GM19035 (cell line): ENCODE data around the gene CHKB.
A peak's percentile ranks its signal among the peaks of the same experiment; 100 is the strongest.
"Not testable (repeated sequence)": the region's sequence is repeated elsewhere in the genome, so short reads cannot be mapped to it uniquely, and the experiment has no call there.

ENCODE experiments used
- ATAC-seq: cut with Tn5 transposase; IDR thresholded peaks from one replicate; pipeline ENCODE4 v1.9.1; 2021; ENCODE audit not compliant: unreplicated experiment

The CHKB gene, protein sequence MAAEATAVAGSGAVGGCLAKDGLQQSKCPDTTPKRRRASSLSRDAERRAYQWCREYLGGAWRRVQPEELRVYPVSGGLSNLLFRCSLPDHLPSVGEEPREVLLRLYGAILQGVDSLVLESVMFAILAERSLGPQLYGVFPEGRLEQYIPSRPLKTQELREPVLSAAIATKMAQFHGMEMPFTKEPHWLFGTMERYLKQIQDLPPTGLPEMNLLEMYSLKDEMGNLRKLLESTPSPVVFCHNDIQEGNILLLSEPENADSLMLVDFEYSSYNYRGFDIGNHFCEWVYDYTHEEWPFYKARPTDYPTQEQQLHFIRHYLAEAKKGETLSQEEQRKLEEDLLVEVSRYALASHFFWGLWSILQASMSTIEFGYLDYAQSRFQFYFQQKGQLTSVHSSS

DNA sequence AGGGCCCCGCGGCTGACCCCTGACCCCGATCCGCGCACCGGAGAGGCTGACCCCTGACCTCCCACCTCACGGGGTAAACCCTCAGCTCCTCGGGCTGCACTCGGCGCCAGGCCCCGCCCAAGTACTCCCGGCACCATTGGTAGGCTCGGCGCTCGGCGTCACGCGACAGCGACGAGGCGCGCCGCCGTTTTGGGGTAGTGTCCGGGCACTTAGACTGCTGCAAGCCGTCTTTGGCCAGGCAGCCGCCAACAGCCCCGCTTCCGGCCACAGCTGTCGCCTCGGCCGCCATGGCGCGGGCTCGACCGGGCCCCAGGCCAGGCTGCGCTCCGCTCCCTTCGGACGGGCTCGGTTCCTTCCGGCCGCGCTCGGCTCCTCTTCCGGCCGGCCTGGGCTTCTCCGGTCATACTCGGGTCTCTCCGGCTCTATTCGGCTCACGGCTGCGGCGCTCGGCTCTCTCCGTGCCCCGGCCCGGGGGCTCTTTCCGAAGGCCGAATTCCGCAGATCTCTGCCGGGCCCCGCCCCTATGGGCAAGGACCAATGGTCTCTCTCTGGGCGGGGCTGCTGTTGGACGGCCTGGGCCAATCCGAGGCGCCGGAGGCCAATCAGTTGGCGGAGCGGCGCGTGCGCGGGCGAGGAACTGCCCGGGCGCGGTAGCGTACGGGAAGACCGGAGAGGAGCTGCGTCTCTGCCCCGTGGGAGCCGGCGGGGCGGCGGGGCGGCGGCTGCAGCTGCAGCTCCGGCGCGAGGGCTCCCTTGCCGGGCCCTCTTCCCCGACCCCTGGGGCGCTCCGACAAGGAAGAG lies at the start of gene CHKB:
TSS of gene CHKB (minus strand) at position 357 of the 801 bp plus-strand sequence. CDS start at position 289, 68 bp downstream.
- ATAC-seq = peak; percentile 90

DNA sequence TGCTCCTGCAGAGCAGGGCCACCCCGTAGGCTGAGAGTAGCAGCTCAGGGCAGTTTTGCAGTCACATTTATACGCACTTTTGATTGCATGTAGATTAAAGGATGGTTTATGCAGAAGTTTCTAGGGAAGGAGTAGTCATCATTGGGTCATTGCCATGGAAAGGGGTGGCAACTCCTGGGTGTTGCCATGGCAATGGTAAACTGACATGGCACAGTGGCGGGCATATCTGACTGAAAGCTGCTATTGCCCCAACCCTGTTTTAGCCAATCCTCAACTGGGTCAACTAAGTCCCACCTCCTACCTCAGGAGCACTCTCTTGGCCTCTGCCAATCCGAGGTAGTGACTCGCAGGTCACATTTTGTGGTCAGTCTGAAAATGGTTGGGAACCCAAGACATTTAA lies 47.7 kb upstream of the CHKB start:
- no peak for ATAC-seq

- no peak for ATAC-seq
These were observed 46.0 kb upstream of the CHKB start for GRCh38 chr22:50628543-50629134.

- ATAC-seq = peak; percentile 70
These were observed 45.2 kb upstream of the CHKB start, which contains the start of gene ARSA for GRCh38 chr22:50627642-50628542. Gene ARSA, minus strand, starts transcription at chr22:50628152. Its CDS starts 373 bp downstream, at chr22:50627779.

DNA sequence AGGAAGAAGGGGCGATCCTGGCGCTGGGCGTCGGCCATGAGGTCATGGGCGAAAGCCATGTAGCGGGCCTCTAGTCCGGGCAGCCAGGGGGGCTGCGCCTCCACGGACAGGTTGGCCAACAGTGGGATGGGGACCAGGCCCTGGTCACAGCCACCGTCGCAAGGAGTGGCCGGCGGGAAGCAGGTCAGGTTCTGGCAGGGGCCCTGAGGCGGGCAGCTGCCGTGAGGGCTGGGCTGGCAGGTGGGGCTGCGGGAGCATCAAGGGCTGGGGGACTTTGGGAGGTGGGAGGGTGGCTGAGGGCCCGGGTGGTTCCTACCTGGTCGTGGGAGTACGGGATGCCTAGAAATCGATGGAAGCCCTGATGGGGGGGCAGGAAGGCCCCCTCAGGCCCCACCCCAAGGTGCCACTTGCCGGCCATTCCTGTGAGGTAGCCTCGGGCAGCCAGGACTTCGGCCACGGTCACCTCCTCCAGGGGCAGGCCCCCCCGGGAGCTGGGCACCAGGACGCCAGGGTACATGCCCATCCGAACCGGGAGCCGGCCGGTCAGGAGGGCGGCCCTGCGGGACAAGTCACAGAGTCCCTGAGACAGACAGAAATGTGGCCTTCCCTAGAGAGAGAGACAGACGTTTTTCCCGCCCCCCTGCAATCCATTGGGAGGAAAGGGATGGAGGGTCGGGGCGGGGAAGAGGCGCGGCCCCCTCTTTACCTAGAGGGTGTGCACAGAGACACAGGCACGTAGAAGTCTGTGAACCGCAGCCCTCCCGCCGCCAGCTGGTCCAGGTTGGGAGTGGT lies 44.4 kb upstream of the CHKB start:
- ATAC-seq = no peak

DNA sequence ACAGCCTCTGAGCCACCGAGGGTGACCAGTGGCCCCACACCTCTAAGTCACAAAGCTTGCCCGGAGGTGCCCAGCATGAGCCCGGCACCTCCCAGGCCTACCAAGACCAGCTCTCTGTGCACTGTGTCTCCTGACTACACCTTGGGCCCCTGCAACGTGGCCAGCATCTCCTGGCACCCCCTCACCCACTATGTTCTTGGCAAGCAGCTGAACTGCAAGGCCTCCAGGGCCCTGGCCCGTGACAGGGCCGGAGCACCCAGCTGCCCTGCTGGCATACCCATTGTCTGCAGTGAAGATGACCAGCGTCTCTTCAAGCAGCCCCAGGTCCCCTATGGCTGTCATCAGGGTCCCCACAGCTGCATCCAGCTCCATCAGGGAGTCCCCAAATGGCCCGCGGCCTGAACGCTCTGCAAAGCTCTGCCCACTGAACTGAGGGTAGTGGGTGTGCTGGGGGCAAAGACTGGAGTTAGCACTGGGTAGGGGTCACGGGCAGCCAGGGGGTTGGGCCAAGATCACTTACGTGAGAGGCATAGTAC lies 43.7 kb upstream of the CHKB start:
- no peak for ATAC-seq

- no peak for ATAC-seq
These were observed 43.1 kb upstream of the CHKB start for GRCh38 chr22:50625568-50626313.

- no peak for ATAC-seq
These were observed 42.5 kb upstream of the CHKB start for GRCh38 chr22:50625131-50625567.

DNA sequence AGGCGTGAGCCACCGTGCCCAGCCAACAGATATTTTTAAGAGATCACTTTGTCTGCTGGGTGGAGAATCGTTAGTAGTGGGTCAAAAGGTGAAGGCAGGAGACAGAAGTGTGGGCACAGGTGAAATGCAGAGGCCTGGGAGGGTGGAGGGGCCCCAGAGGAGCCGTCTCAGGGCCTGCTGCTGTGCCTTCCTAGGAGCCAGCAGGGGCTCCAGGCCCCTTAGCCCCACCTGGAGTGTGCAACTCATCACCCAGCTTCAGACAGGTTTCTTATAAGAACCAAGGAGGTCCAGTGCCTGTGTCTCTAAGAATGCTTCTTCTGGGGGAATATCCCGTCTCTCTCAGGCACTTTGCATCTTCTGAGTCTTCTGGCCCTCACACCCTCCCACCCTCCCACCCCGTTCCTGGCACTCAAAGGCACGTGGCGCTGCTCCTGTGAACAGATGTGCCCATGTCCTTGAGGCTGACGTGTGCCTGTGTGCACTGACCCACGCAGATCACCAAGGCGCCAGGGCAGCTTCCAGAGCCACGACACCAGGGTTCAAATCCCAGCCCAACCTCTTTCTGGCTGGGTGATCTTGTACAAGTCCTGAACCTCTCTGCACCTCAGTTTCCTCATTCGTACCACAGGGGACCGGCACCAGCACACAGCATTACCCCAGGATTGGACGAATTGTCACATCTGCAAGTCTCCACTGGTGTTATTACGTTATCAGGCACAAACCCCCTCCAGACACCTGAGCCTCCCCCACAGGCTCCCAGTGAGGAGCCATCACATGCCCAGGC lies 41.9 kb upstream of the CHKB start:
- ATAC-seq = no peak

DNA sequence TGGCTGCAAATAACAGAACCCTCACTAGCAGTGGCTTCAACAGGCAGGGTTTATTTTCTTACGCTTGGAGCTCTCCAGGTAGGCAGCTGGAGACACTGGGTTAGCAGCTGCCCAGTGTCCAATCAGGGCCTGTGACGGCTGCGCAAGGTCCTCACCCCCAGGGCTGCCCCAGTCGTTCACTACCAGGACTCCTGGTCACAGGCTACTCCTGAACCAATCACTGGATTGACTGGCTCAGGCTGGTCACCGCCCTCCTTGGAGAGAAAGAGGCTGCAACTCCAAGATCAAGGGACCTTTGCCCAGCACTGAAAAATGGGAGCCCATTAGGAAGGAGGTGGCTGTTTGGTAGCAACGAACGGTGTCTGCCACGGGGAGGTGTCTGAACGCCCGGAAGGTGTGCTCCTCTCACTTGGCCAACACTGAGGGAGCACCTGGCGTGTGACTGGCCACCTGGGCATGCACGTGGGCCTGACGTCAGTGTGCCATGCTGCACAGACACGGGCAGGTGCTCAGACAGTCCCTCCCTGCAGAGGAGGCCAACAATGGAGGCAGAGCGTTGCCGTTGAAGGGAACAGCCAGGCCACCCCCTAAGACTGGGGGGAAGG lies 40.2 kb upstream of the CHKB start:
- no peak for ATAC-seq

- ATAC-seq = no peak
These were observed 39.5 kb upstream of the CHKB start for GRCh38 chr22:50621948-50622722.

- peak; percentile 27 for ATAC-seq
These were observed 38.8 kb upstream of the CHKB start for GRCh38 chr22:50621356-50621880.

- peak; percentile 69 for ATAC-seq
These were observed 38.1 kb upstream of the CHKB start for GRCh38 chr22:50620593-50621355.

GRCh38 chr22:50614296-50614695 lies 31.6 kb upstream of the CHKB start:
- not testable (repeated sequence) for ATAC-seq

- no peak for ATAC-seq
These were observed 30.8 kb upstream of the CHKB start for GRCh38 chr22:50613291-50613981.
